Choroid plexus epithelial cell (primary cell): ENCODE data around the gene PTPN13.

ENCODE experiments used
- DNase-seq: peaks from one replicate; pipeline ENCODE4 v3.0.0-alpha.2; 2010; ENCODE audit warnings: low read depth
- H3K4me3 ChIP-seq: 2 replicates; pipeline ENCODE4 v1.5.1; 2011; ENCODE audit warnings: low read depth, mild to moderate bottlenecking, control low read depth, low read length, moderate library complexity
- TF ChIP-seq, protein P1 (sequence below): conservative IDR thresholded peaks from 2 replicates; pipeline ENCODE4 v1.5.1; 2011; ENCODE audit warnings: low read depth, mild to moderate bottlenecking, control low read depth, inconsistent platforms, low read length, moderate library complexity

Gene PTPN13

DNA sequence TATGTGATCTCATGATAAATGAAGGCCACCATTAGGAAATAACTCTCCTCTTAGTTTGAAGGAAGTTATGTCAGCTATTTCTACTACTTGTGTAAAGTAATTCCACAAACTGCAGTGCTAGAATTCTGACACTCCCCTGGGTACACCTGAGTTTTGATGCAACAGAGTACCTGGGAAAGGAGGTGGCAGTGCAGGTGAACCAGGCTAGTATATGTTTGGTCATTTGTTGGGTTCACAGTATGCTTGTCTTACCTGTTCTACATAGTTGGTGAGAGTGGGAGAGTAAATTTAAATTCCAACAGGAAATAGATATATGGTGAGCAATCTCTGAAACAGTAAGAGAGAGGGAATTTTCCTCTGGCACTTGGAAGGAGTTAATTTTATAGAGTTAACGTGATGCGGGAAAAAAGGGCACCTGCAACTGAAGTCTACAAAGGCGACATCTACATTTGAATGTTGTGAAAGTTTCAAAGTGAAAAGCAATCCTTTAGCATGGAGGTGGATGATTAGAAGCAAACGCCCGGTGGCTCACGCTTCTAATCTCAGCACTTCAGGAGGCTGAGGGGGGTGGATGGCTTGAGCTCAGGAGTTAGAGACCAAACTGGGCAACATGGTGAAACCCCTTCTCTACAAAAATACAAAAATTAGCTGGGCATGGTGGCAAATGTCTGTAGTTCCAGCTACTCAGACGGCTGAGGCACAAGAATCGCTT lies 263.4 kb downstream of the PTPN13 start:
- TF ChIP-seq, protein P1, sequence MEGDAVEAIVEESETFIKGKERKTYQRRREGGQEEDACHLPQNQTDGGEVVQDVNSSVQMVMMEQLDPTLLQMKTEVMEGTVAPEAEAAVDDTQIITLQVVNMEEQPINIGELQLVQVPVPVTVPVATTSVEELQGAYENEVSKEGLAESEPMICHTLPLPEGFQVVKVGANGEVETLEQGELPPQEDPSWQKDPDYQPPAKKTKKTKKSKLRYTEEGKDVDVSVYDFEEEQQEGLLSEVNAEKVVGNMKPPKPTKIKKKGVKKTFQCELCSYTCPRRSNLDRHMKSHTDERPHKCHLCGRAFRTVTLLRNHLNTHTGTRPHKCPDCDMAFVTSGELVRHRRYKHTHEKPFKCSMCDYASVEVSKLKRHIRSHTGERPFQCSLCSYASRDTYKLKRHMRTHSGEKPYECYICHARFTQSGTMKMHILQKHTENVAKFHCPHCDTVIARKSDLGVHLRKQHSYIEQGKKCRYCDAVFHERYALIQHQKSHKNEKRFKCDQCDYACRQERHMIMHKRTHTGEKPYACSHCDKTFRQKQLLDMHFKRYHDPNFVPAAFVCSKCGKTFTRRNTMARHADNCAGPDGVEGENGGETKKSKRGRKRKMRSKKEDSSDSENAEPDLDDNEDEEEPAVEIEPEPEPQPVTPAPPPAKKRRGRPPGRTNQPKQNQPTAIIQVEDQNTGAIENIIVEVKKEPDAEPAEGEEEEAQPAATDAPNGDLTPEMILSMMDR, result no peak

More for the DNA sequence above, 263.4 kb downstream of the PTPN13 start:
- DNase-seq, result no peak
- H3K4me3 ChIP-seq, result no peak overlapping the region
